Right renal cortex interstitium (tissue), 3 donors: ENCODE results near the gene AKT1S1. TPM values are rescaled to one million over a fixed set of nuclear protein-coding genes. Genes with fewer than 3 reads are reported as not detected.
A peak's percentile ranks its signal among the peaks of the same experiment; 100 is the strongest.

Source experiments
- DNase-seq, 3 donors: peaks; one replicate each; pipeline ENCODE4 v3.0.0-alpha.2; 2013; ENCODE audit warnings: low read depth in 3 of 3, low spot score in 2 of 3
- polyA plus RNA-seq, 3 donors: library from polyadenylated mRNA; unstranded; fragments of 120-200 nt; gene quantifications; one replicate each; pipeline ENCODE4 v1.2.1, GENCODE V29; 2013; ENCODE audit not compliant: insufficient read length in 3 of 3

AKT1S1 gene
- polyA plus RNA-seq, 3 donors: 22.8 to 29.3 (median 25.8) TPM

GRCh38 chr19:49856574-49857021, 20.6 kb downstream of the AKT1S1 start:
- DNase-seq: no peak

GRCh38 chr19:49855676-49856573, 21.2 kb downstream of the AKT1S1 start:
- DNase-seq: no peak

GRCh38 chr19:49855277-49855675, 21.9 kb downstream of the AKT1S1 start:
- no peak for DNase-seq

GRCh38 chr19:49854378-49855263, 22.5 kb downstream of the AKT1S1 start:
- no peak for DNase-seq

- no peak for DNase-seq
Measured at GRCh38 chr19:49853852-49854377, 23.2 kb downstream of the AKT1S1 start.

GRCh38 chr19:49852631-49853126, 24.5 kb downstream of the AKT1S1 start:
- DNase-seq: no peak

GRCh38 chr19:49851456-49852259, 25.5 kb downstream of the AKT1S1 start:
- no peak for DNase-seq

- DNase-seq: peak; percentile 77 to 79 (median 78)
Measured at GRCh38 chr19:49850487-49851342, 26.4 kb downstream of the AKT1S1 start, which contains the start of gene PTOV1. Gene PTOV1 (plus strand): TSS chr19:49851159.

GRCh38 chr19:49850221-49850486, 27.0 kb downstream of the AKT1S1 start:
- DNase-seq: no peak

GRCh38 chr19:49849433-49850220, 27.5 kb downstream of the AKT1S1 start:
- no peak for DNase-seq

GRCh38 chr19:49848938-49849337, 28.2 kb downstream of the AKT1S1 start:
- no peak for DNase-seq

GRCh38 chr19:49847731-49848696, 29.1 kb downstream of the AKT1S1 start:
- DNase-seq: no peak

- DNase-seq: no peak
Measured at GRCh38 chr19:49846408-49846807, 30.7 kb downstream of the AKT1S1 start.

- no peak for DNase-seq
Measured at GRCh38 chr19:49845414-49845813, 31.7 kb downstream of the AKT1S1 start.

- no peak for DNase-seq
Measured at GRCh38 chr19:49844138-49845095, 32.7 kb downstream of the AKT1S1 start.

- DNase-seq: no peak
Measured at GRCh38 chr19:49843265-49843664, 33.9 kb downstream of the AKT1S1 start.
